Stimulated activated CD8-positive, alpha-beta memory T cell treated with anti-CD3 and anti-CD28 coated beads, Interleukin-15, amount 100 ng/mL, for 48 hours (primary cell): Measurements from ENCODE around the gene ABHD6.
A peak's percentile ranks its signal among the peaks of the same experiment; 100 is the strongest.
"Not testable (repeated sequence)": the region's sequence is repeated elsewhere in the genome, so short reads cannot be mapped to it uniquely, and the experiment has no call there.

Experiments
- DNase-seq, 2 donors: peaks; one replicate each; pipeline ENCODE4 v3.0.0-alpha.2; 2020; ENCODE audit warnings: low read depth in 2 of 2

Gene ABHD6

GRCh38 chr3:58323529-58324390 lies 86.2 kb downstream of the ABHD6 start:
- no peak for DNase-seq

GRCh38 chr3:58324391-58325390 lies 87.1 kb downstream of the ABHD6 start:
- no peak for DNase-seq

GRCh38 chr3:58325525-58325992 lies 88.0 kb downstream of the ABHD6 start:
- DNase-seq = no peak

GRCh38 chr3:58326267-58326900 lies 88.8 kb downstream of the ABHD6 start:
- DNase-seq = no peak

- DNase-seq = no peak
Observed at GRCh38 chr3:58329150-58329921, 91.7 kb downstream of the ABHD6 start.

- no peak for DNase-seq
Observed at GRCh38 chr3:58329922-58330413, 92.4 kb downstream of the ABHD6 start.

GRCh38 chr3:58331593-58332152 lies 94.1 kb downstream of the ABHD6 start:
- DNase-seq = no peak

GRCh38 chr3:58332575-58333188 lies 95.1 kb downstream of the ABHD6 start, which contains the start of gene PXK:
TSS of gene PXK (plus strand) at chr3:58332892. CDS start at chr3:58332989, 97 bp downstream.
- peak; percentile 73 to 77 for DNase-seq

- no peak for DNase-seq
Observed at GRCh38 chr3:58333206-58334012, 95.8 kb downstream of the ABHD6 start.

GRCh38 chr3:58334013-58334321 lies 96.4 kb downstream of the ABHD6 start:
- no peak for DNase-seq

GRCh38 chr3:58334506-58334884 lies 96.9 kb downstream of the ABHD6 start:
- no peak for DNase-seq

- no peak for DNase-seq
Observed at GRCh38 chr3:58335652-58335947, 98.0 kb downstream of the ABHD6 start.

GRCh38 chr3:58336135-58336882 lies 98.7 kb downstream of the ABHD6 start:
- DNase-seq = no peak

- DNase-seq = no peak
Observed at GRCh38 chr3:58337190-58337589, 99.6 kb downstream of the ABHD6 start.

- not testable (repeated sequence) for DNase-seq
Observed at GRCh38 chr3:58339146-58339545, 101.6 kb downstream of the ABHD6 start.

GRCh38 chr3:58340594-58341244 lies 103.1 kb downstream of the ABHD6 start:
- DNase-seq = no peak

- DNase-seq = no peak
Observed at GRCh38 chr3:58341376-58341775, 103.8 kb downstream of the ABHD6 start.

GRCh38 chr3:58342676-58343075 lies 105.1 kb downstream of the ABHD6 start:
- DNase-seq = no peak
